Naive thymus-derived CD8-positive, alpha-beta T cell (primary cell): Measurements from ENCODE around the gene FIBCD1. TPM values are rescaled to one million over a fixed set of nuclear protein-coding genes. Genes with fewer than 3 reads are reported as not detected.

Experiments
- ATAC-seq, 2 donors: fragments of 150-1000 bp; cut with Tn5 transposase in 1 of 2; sonication (Bioruptor Pico), chemical (Tn5 transposase) in 1 of 2; 1 replicate in 1 of 2; 2 replicates in 1 of 2; pipeline ENCODE4 v1.10.0; 2021; ENCODE audit warnings: mild to moderate bottlenecking in 2 of 2, moderate library complexity in 2 of 2
- POLR2A ChIA-PET: fragments of 350-600 bp; sonication (Branson Sonifier 250); formaldehyde crosslinking; loops from one replicate; lab custom pipeline; 2021; ENCODE audit warnings: antibody characterized with exemption; lab: Charles Lee
- DNase-seq, 10 donors: peaks; one replicate each; pipeline versions ENCODE4 v3.0.0 to v3.0.0-alpha.2; 2020 to 2022
- H3K27ac Mint-ChIP-seq, 10 donors: one replicate each; pipeline ENCODE4 v1.8.0; 2020 to 2022; ENCODE audit warnings: mild to moderate bottlenecking in 10 of 10, mixed read lengths in 10 of 10, moderate library complexity in 4 of 10, inconsistent platforms in 1 of 10
- H3K27me3 Mint-ChIP-seq, 5 donors: one replicate each; pipeline ENCODE4 v1.8.0; 2021 to 2022; ENCODE audit warnings: mixed read lengths in 5 of 5
- H3K36me3 Mint-ChIP-seq, 3 donors: one replicate each; pipeline ENCODE4 v1.8.0; 2020 to 2022; ENCODE audit warnings: mixed read lengths in 3 of 3, mild to moderate bottlenecking in 2 of 3, inconsistent platforms in 1 of 3
- H3K4me1 Mint-ChIP-seq, 4 donors: one replicate each; pipeline ENCODE4 v1.8.0; 2021 to 2022; ENCODE audit warnings: mixed read lengths in 4 of 4
- H3K4me3 Mint-ChIP-seq, 10 donors: one replicate each; pipeline ENCODE4 v1.8.0; 2020 to 2022; ENCODE audit warnings: mild to moderate bottlenecking in 10 of 10, mixed read lengths in 10 of 10, moderate library complexity in 6 of 10, inconsistent platforms in 1 of 10
- H3K9me3 Mint-ChIP-seq, 9 donors: one replicate each; pipeline ENCODE4 v1.8.0; 2020 to 2022; ENCODE audit warnings: mixed read lengths in 9 of 9, mild to moderate bottlenecking in 3 of 9, inconsistent platforms in 1 of 9, moderate library complexity in 1 of 9
- polyA plus RNA-seq, 3 donors: library from polyadenylated mRNA; unstranded; fragments of 300-500 nt; fragmentation: Illumina TruSeq; gene quantifications; one replicate each; pipeline ENCODE4 v1.2.3, GENCODE V29; 2021
- total RNA-seq, 8 experiments: library from RNA in 2 of 8; stranded (reverse) in 2 of 8; gene quantifications; one replicate each; pipeline ENCODE4 v1.2.3 and lab custom pipeline; 2021 to 2026

FIBCD1 gene
- total and polyA plus RNA-seq, 5 experiments from 2014 or later: not detected

DNA sequence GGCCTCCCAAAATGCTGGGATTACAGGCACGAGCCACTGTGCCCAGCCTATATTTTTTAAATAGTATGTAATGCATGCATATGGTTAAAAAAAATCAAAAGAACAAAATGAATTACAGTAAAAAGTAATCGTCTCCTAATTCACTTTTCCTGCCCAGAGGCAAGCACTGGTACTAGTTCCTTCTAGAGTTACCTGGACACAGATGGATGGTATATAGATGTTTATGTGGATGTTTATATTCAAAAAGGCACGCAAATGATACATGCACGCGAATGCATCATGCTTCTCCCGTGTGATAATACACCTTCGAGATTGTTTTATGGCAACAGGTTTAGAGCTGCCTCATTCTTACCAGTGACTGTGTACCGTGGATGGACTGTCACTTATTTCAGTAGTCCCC lies 82.6 kb downstream of the FIBCD1 start:
- ATAC-seq (no peak), DNase-seq (no peak)
- Mint-ChIP-seq H3K36me3 (peaks cover 0 to 63% (median 0%) of the 10 kb centered on the region in 3 donors), H3K27me3 (no peaks in the 10 kb centered on the region), H3K4me3 (no peak overlapping the region), H3K27ac (no peak overlapping the region), H3K4me1 (peaks cover 0 to 2% (median 0%) of the 10 kb centered on the region in 4 donors), H3K9me3 (no peaks in the 10 kb centered on the region)
- POLR2A ChIA-PET: interaction anchor here (0.6 kb wide), 1 partner anchor 135 kb away, joined by 3 read pairs; no protein-coding TSS in a partner anchor

DNA sequence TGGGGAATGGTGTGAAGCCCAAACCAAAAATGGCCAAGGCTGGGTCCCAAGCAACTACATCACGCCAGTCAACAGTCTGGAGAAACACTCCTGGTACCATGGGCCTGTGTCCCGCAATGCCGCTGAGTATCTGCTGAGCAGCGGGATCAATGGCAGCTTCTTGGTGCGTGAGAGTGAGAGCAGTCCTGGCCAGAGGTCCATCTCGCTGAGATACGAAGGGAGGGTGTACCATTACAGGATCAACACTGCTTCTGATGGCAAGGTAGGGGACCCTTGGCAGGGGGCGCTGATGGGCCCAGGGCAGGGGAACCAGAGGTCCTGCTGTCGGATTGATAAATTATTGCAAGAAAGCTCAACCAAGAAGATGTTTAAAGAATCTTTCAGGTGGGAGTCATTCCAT lies 84.2 kb downstream of the FIBCD1 start:
- Mint-ChIP-seq H3K27ac (no peak overlapping the region), H3K27me3 (no peaks in the 10 kb centered on the region), H3K4me3 (no peak overlapping the region), H3K4me1 (peaks cover 0 to 3% (median 2%) of the 10 kb centered on the region in 4 donors), H3K9me3 (no peaks in the 10 kb centered on the region), H3K36me3 (peaks cover 0 to 52% (median 0%) of the 10 kb centered on the region in 3 donors)
- POLR2A ChIA-PET: no interaction called here
- no peak for DNase-seq
- no peak for ATAC-seq

DNA sequence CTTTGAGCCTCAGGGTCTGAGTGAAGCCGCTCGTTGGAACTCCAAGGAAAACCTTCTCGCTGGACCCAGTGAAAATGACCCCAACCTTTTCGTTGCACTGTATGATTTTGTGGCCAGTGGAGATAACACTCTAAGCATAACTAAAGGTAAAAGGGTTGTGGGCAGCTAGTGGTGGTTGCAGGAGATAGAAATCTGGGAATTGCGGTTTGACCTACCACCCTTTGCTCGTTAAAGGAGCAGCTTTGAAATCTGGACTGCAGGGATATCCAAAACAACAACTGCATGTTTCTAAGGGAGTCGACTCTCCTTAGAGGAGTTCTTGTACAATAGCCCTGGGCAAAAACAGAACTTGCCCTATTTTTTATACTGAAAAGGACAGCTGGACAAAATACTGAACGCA lies 85.0 kb downstream of the FIBCD1 start:
- POLR2A ChIA-PET: no interaction called here
- Mint-ChIP-seq H3K36me3 (peaks cover 0 to 49% (median 0%) of the 10 kb centered on the region in 3 donors), H3K9me3 (no peaks in the 10 kb centered on the region), H3K4me3 (no peak overlapping the region), H3K27me3 (no peaks in the 10 kb centered on the region), H3K27ac (no peak overlapping the region), H3K4me1 (peaks cover 0 to 4% (median 2%) of the 10 kb centered on the region in 4 donors)
- DNase-seq (no peak), ATAC-seq (no peak)

DNA sequence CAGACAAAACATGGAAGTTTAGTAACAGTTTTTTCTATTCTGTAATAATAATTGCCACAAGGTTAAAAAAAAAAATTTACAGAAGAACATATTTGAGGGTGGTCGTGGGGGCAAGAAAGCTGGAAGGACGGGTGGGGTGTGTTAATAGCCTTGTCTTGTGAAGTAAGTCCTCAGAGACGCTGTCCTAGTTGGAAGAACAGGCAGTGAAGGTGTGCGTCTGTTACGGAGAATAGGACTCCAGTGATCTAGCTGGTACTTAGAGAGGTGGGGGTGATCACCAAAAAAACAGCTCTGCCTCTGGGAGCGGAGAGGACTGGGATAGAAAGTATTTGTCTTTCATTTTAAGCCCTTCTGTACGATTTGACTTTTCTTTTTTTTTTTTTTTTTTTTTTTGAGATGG lies 86.2 kb downstream of the FIBCD1 start:
- H3K4me3 Mint-ChIP-seq: no peak overlapping the region
- no peaks in the 10 kb centered on the region for H3K9me3 Mint-ChIP-seq
- POLR2A ChIA-PET: interaction anchor here (0.7 kb wide), 1 partner anchor 122 kb away, joined by 3 read pairs; no protein-coding TSS in a partner anchor
- ATAC-seq: no peak
- peaks cover 0 to 40% (median 0%) of the 10 kb centered on the region in 3 donors for H3K36me3 Mint-ChIP-seq
- DNase-seq: no peak
- peaks cover 0 to 4% (median 1%) of the 10 kb centered on the region in 4 donors for H3K4me1 Mint-ChIP-seq
- H3K27me3 Mint-ChIP-seq: no peaks in the 10 kb centered on the region
- H3K27ac Mint-ChIP-seq: peak overlapping the region in 1 of 10 donors; percentile 33

Other genes with a start within 250 kb of the FIBCD1 start
- gene EXOSC2, start 245.5 kb downstream of the FIBCD1 start, total RNA-seq: 10 to 100 TPM; 66.9 to 71.3 TPM
- 10 to 100 TPM; 18.7 to 31.1 (median 25.0) TPM for gene EXOSC2, start 245.5 kb downstream of the FIBCD1 start, polyA plus RNA-seq
- gene ABL1, start 104.0 kb downstream of the FIBCD1 start, total RNA-seq: 10 to 100 TPM; 34.3 to 38.9 TPM
- 10 to 100 TPM in 2 of 3 donors, 1 to 10 TPM in 1; 6.4 to 16.8 (median 11.0) TPM for gene ABL1, start 104.0 kb downstream of the FIBCD1 start, polyA plus RNA-seq
- not detected for gene QRFP, start 42.4 kb downstream of the FIBCD1 start, total RNA-seq
- not detected for gene QRFP, start 42.4 kb downstream of the FIBCD1 start, polyA plus RNA-seq
- gene LAMC3, start 69.9 kb upstream of the FIBCD1 start, total RNA-seq: 1 to 10 TPM; 6.9 to 7.2 TPM
- gene LAMC3, start 69.9 kb upstream of the FIBCD1 start, polyA plus RNA-seq: under 1 TPM in 1 of 3 donors, not detected in 2; 0.02 TPM
- gene AIF1L, start 157.3 kb upstream of the FIBCD1 start, total RNA-seq: not detected
- not detected for gene AIF1L, start 157.3 kb upstream of the FIBCD1 start, polyA plus RNA-seq
- 10 to 100 TPM; 73.9 to 88.5 TPM for gene NUP214, start 186.3 kb upstream of the FIBCD1 start, total RNA-seq
- gene NUP214, start 186.3 kb upstream of the FIBCD1 start, polyA plus RNA-seq: 10 to 100 TPM; 10.7 to 24.0 (median 16.5) TPM